Activated CD4-positive, alpha-beta memory T cell treated with anti-CD3 and anti-CD28 coated beads, Interleukin-2, amount 10 ng/mL, durations not matched to agents 7 days and 5 days (primary cell): ENCODE results near the gene HERPUD1. TPM values are rescaled to one million over a fixed set of nuclear protein-coding genes. Genes with fewer than 3 reads are reported as not detected.
A peak's percentile ranks its signal among the peaks of the same experiment; 100 is the strongest.

Source experiments
- CTCF ChIA-PET: fragments of 350-600 bp; sonication (Branson Sonifier 250); formaldehyde crosslinking; loops from one replicate; lab custom pipeline; 2021; ENCODE audit warnings: antibody characterized with exemption, inconsistent platforms; lab: Charles Lee
- POLR2A ChIA-PET: fragments of 350-600 bp; sonication (Branson Sonifier 250); formaldehyde crosslinking; loops from one replicate; lab custom pipeline; 2021; ENCODE audit warnings: antibody characterized with exemption; lab: Charles Lee
- DNase-seq: peaks from one replicate; pipeline ENCODE4 v3.0.0-alpha.2; 2020
- H3K27ac Mint-ChIP-seq: one replicate; pipeline ENCODE4 v1.8.0; 2021; ENCODE audit warnings: mild to moderate bottlenecking, mixed read lengths
- H3K27me3 Mint-ChIP-seq: one replicate; pipeline ENCODE4 v1.8.0; 2021; ENCODE audit warnings: mixed read lengths
- H3K36me3 Mint-ChIP-seq: one replicate; pipeline ENCODE4 v1.8.0; 2021; ENCODE audit warnings: low read depth, mixed read lengths
- H3K4me1 Mint-ChIP-seq: one replicate; pipeline ENCODE4 v1.8.0; 2021; ENCODE audit warnings: mixed read lengths
- H3K4me3 Mint-ChIP-seq: one replicate; pipeline ENCODE4 v1.8.0; 2021; ENCODE audit warnings: mild to moderate bottlenecking, mixed read lengths
- H3K9me3 Mint-ChIP-seq: one replicate; pipeline ENCODE4 v1.8.0; 2021; ENCODE audit warnings: mixed read lengths
- total RNA-seq, 2 experiments: library from RNA; stranded (reverse); gene quantifications; one replicate each; pipeline ENCODE4 v1.2.3, GENCODE V29; 2021

Gene HERPUD1
- total RNA-seq, 2 experiments from 2014 or later = 166 to 171 TPM

DNA sequence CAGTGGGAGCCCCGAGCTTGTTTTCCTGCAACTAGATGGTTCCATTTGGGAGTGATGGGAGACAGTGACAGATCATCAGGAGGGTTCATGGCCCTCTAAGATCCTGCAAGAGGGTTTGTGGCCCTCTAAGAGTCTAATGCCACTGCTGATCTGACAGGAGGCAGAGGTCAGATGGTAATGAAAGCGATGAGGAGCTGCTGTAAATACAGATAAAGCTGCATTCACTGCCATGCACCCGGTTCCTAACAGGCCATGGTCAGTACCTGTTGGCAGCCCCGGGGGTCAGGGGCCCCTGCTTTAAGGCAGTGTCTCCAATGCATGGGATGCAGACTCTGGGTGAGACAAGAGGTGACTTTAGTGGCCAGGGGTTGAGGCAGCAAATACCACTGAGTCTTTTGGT, 36.1 kb upstream of the HERPUD1 start:
- Mint-ChIP-seq H3K36me3 (no peaks in the 10 kb centered on the region), H3K4me3 (no peak overlapping the region), H3K4me1 (peaks cover 21% of the 10 kb centered on the region), H3K27ac (no peak overlapping the region), H3K27me3 (peaks cover 29% of the 10 kb centered on the region), H3K9me3 (no peaks in the 10 kb centered on the region)
- no peak for DNase-seq
- CTCF ChIA-PET = no interaction called here
- POLR2A ChIA-PET = interaction anchor here (0.8 kb wide), 1 partner anchor 36 kb away, joined by 4 read pairs; the partner anchor contains the start of gene HERPUD1

GRCh38 chr16:56896244-56896643, 35.7 kb upstream of the HERPUD1 start:
- DNase-seq = no peak
- H3K4me3 Mint-ChIP-seq = no peak overlapping the region
- CTCF ChIA-PET = no interaction called here
- H3K36me3 Mint-ChIP-seq = no peaks in the 10 kb centered on the region
- POLR2A ChIA-PET = no interaction called here
- peaks cover 21% of the 10 kb centered on the region for H3K4me1 Mint-ChIP-seq
- H3K27ac Mint-ChIP-seq = no peak overlapping the region
- no peaks in the 10 kb centered on the region for H3K9me3 Mint-ChIP-seq
- H3K27me3 Mint-ChIP-seq = peaks cover 33% of the 10 kb centered on the region

DNA sequence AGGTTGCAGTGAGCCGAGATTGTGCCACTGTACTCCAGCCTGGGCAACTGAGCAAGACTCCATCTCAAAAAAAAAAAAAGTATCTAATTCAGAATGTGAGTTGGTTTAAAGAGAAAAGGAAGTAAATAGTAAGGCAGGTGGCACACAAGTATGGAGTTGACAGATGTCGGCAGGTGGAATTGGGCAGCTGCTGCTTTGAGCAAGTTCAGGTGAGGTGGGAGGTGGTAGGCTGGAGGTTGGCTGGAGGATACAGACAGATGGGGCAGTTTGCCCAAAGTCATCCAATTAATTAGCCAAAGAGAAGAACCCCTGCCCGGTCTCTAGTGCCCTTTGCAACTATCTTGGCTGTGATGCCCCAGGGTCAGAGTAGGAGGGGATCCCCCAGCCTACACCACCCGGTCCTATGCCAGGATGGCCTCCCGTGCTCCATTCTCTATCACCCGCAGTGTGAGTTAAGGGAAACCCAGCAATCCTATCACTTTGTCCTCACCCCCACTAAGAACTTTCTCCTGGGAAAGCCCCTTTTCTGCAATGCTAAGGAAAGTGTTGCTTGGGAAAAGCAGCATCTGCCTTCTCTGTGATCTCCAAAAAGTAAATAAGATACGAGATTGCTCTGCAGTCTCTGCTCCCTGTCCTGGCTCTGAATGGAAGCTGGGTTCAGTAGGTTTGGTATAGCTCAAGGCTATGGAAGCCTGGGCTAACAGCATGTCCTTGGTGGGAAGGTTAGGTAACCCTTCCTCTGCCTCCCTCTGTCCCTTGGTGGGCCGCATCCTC, 34.7 kb upstream of the HERPUD1 start:
- DNase-seq = no peak
- H3K27me3 Mint-ChIP-seq = peaks cover 38% of the 10 kb centered on the region
- H3K27ac Mint-ChIP-seq = no peak overlapping the region
- H3K4me1 Mint-ChIP-seq = peaks cover 21% of the 10 kb centered on the region
- no peaks in the 10 kb centered on the region for H3K36me3 Mint-ChIP-seq
- CTCF ChIA-PET = no interaction called here
- no peaks in the 10 kb centered on the region for H3K9me3 Mint-ChIP-seq
- H3K4me3 Mint-ChIP-seq = no peak overlapping the region
- POLR2A ChIA-PET = no interaction called here

- no peaks in the 10 kb centered on the region for H3K36me3 Mint-ChIP-seq
- CTCF ChIA-PET = no interaction called here
- H3K27me3 Mint-ChIP-seq = peaks cover 38% of the 10 kb centered on the region
- H3K4me3 Mint-ChIP-seq = no peak overlapping the region
- POLR2A ChIA-PET = no interaction called here
- no peaks in the 10 kb centered on the region for H3K9me3 Mint-ChIP-seq
- H3K4me1 Mint-ChIP-seq = peaks cover 21% of the 10 kb centered on the region
- H3K27ac Mint-ChIP-seq = peak overlapping the region; percentile 38
- peak; percentile 19 for DNase-seq
Measured at GRCh38 chr16:56898847-56899246, 33.1 kb upstream of the HERPUD1 start.

GRCh38 chr16:56903866-56904265, 28.1 kb upstream of the HERPUD1 start:
- Mint-ChIP-seq H3K36me3 (no peaks in the 10 kb centered on the region), H3K9me3 (no peaks in the 10 kb centered on the region), H3K4me3 (no peak overlapping the region), H3K27ac (no peak overlapping the region), H3K27me3 (peaks cover 36% of the 10 kb centered on the region), H3K4me1 (peaks cover 12% of the 10 kb centered on the region)
- no peak for DNase-seq
- POLR2A ChIA-PET = interaction anchor here (1.4 kb wide), 1 partner anchor 10 kb away, joined by 3 read pairs; no protein-coding TSS in a partner anchor
- CTCF ChIA-PET = no interaction called here

DNA sequence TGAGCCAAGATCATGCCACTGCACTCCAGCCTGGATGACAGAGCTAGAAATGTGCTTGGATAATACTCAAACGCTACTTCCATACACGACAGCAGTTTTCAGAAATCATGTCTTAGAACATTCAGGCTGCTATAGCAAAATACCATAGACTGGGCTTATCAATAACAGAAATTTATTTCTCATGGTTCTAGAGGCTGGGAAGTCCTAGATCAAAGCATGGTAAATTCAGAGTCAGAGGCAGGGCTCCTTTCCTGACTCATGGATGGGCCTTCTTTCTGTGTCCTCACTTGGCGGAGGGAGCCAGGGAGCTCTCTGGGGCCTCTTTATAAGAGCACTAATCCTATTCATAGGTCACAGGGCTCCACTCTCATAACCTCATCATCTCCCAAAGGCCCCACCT, 24.5 kb upstream of the HERPUD1 start:
- CTCF ChIA-PET = no interaction called here
- Mint-ChIP-seq H3K9me3 (no peaks in the 10 kb centered on the region), H3K27me3 (peaks cover 18% of the 10 kb centered on the region), H3K27ac (no peak overlapping the region), H3K4me3 (no peak overlapping the region), H3K36me3 (no peaks in the 10 kb centered on the region), H3K4me1 (peaks cover 15% of the 10 kb centered on the region)
- POLR2A ChIA-PET = no interaction called here
- DNase-seq = no peak

DNA sequence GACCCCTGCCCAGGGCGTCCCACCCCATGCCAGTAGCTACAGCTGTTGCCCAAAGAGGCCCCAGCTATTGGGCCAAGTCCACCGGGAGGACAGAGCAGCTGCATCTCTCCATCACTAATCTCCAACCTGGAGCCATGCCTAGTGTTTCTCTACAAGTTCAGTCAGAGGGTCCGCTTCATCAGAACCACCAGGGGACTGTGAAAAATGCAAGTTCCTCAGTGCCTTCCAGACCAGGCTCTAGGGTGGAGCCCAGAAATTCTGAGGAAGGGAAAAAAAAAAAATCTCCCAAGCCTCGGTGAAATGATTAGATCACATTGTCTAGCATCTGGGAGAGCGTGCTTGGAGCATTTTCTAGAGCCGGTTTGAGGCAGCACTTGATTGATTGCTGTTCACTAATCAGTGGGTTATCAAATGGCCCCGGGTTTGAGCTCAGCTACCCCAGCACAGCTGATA, 22.4 kb upstream of the HERPUD1 start:
- no peak overlapping the region for H3K27ac Mint-ChIP-seq
- H3K27me3 Mint-ChIP-seq = peaks cover 17% of the 10 kb centered on the region
- no peaks in the 10 kb centered on the region for H3K9me3 Mint-ChIP-seq
- DNase-seq = no peak
- H3K4me3 Mint-ChIP-seq = no peak overlapping the region
- peaks cover 19% of the 10 kb centered on the region for H3K4me1 Mint-ChIP-seq
- POLR2A ChIA-PET = interaction anchor here (0.6 to 1.0 kb wide), 2 partner anchors 19 to 22 kb away, joined by 3 read pairs; no protein-coding TSS in a partner anchor
- no peaks in the 10 kb centered on the region for H3K36me3 Mint-ChIP-seq
- CTCF ChIA-PET = interaction anchor here (1.2 to 1.3 kb wide), 2 partner anchors 11 to 42 kb away, joined by 3 to 5 read pairs; no protein-coding TSS in a partner anchor

DNA sequence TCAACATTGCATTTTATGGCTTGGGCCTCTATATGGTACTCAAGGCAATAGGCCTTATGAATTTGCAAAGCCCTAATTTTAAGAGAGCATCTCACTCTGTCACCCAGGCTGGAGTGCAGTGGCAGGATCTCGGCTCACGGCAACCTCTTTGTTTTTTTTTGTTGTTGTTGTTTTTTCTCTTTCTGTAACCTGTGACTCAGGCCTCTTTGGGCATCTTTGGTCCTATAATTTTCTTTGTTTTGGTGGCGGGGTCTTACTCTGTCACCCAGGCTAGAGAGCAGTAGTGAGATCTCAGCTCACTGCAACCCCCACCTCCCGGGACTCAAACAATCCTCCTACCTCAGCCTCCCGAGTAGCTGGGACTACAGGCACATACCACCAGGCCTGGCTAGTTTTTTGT, 21.8 kb upstream of the HERPUD1 start:
- Mint-ChIP-seq H3K9me3 (no peaks in the 10 kb centered on the region), H3K27me3 (peaks cover 17% of the 10 kb centered on the region), H3K36me3 (no peaks in the 10 kb centered on the region), H3K4me3 (no peak overlapping the region), H3K27ac (no peak overlapping the region), H3K4me1 (peaks cover 19% of the 10 kb centered on the region)
- no peak for DNase-seq
- ChIA-PET POLR2A (interaction anchor here (1.0 kb wide), 1 partner anchor 21 kb away, joined by 3 read pairs; no protein-coding TSS in a partner anchor), CTCF (interaction anchor here (1.2 to 1.3 kb wide), 2 partner anchors 10 to 41 kb away, joined by 3 to 5 read pairs; no protein-coding TSS in a partner anchor)

DNA sequence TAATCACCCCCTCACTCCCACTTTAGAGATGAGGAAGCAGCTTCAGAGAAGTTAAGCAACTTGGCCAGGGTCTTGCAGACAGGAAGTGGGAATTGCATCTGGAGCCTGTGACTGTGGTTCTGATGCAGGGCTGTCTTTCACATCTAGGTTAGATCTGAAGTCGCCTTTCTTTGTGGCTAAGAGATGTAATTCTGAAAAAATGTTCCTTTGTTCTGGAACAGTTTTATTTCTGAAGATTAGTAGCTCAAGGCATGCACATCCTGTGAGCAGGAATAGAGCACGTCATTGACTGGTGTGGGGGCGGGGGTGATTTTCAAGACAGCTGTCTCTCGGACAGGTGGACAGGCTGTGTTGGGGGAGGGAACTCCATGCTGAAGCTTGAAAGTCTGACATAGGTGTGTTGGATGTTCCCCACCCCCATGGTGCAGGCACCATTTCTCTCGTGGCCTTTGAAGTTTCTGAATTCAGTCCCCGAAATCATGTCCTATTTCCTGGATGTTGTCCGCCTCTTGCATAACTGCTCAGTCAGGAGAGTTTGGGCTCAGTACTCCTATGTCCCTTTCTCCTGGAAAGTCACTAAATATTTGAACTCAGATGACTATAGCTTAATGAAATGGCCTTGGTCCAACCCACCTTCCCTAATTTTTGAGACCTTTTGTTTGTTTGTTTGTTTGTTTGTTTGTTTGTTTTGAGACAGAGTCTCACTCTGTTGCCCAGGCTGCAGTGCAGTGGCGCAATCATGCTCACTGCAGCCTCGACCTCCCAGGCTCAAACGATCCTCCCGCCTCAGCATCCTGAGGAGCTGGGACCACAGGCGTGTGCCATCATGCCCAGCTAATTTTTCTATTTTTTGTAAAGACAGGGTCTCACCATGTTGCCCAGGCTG, 21.0 kb upstream of the HERPUD1 start:
- no peaks in the 10 kb centered on the region for H3K36me3 Mint-ChIP-seq
- H3K4me3 Mint-ChIP-seq = no peak overlapping the region
- H3K27ac Mint-ChIP-seq = no peak overlapping the region
- H3K27me3 Mint-ChIP-seq = peaks cover 17% of the 10 kb centered on the region
- H3K4me1 Mint-ChIP-seq = peaks cover 19% of the 10 kb centered on the region
- CTCF ChIA-PET = interaction anchor here (1.2 to 1.4 kb wide), 3 partner anchors 10 to 54 kb away, joined by 3 to 6 read pairs (median 5); no protein-coding TSS in a partner anchor
- H3K9me3 Mint-ChIP-seq = no peaks in the 10 kb centered on the region
- POLR2A ChIA-PET = interaction anchor here (0.6 to 1.6 kb wide), 2 partner anchors 33 to 68 kb away, joined by 3 to 4 read pairs; no protein-coding TSS in a partner anchor
- DNase-seq = no peak

- Mint-ChIP-seq H3K36me3 (no peaks in the 10 kb centered on the region), H3K4me3 (no peak overlapping the region), H3K27me3 (peaks cover 8% of the 10 kb centered on the region), H3K4me1 (peaks cover 28% of the 10 kb centered on the region), H3K27ac (no peak overlapping the region), H3K9me3 (no peaks in the 10 kb centered on the region)
- no peak for DNase-seq
- POLR2A ChIA-PET = interaction anchor here (1.6 to 2.0 kb wide), 2 partner anchors 20 to 32 kb away, joined by 4 to 8 read pairs; no protein-coding TSS in a partner anchor
- CTCF ChIA-PET = interaction anchor here (1.4 kb wide), 1 partner anchor 53 kb away, joined by 6 read pairs; no protein-coding TSS in a partner anchor
Measured at GRCh38 chr16:56911771-56912571, 20.0 kb upstream of the HERPUD1 start.

GRCh38 chr16:56912746-56913708, 18.9 kb upstream of the HERPUD1 start:
- ChIA-PET CTCF (no interaction called here), POLR2A (interaction anchor here (0.8 to 2.0 kb wide), 2 partner anchors 18 to 20 kb away, joined by 3 to 8 read pairs; no protein-coding TSS in a partner anchor)
- peaks cover 37% of the 10 kb centered on the region for H3K4me1 Mint-ChIP-seq
- H3K27me3 Mint-ChIP-seq = peaks cover 4% of the 10 kb centered on the region
- no peak overlapping the region for H3K4me3 Mint-ChIP-seq
- no peak for DNase-seq
- H3K36me3 Mint-ChIP-seq = no peaks in the 10 kb centered on the region
- H3K27ac Mint-ChIP-seq = no peak overlapping the region
- H3K9me3 Mint-ChIP-seq = no peaks in the 10 kb centered on the region
